BLaER1 treated with 17β-estradiol and CSF1 and Interleukin-3, amounts not matched to agents 10 nM and 100 nM (cell line): ENCODE measurements around the gene GRAMD2B.
"Not testable (repeated sequence)": the region's sequence is repeated elsewhere in the genome, so short reads cannot be mapped to it uniquely, and the experiment has no call there.

Experiments used
- H3K27ac ChIP-seq, 11 experiments: shearing (Covaris generic); formaldehyde crosslinking; 2 replicates each; pipeline ENCODE4 v1.8.1; 2022
- H3K27me3 ChIP-seq, 11 experiments: shearing (Covaris generic); formaldehyde crosslinking; 2 replicates each; pipeline ENCODE4 v1.8.1; 2022
- H3K36me3 ChIP-seq, 11 experiments: shearing (Covaris generic); formaldehyde crosslinking; 2 replicates each; pipeline ENCODE4 v1.8.1; 2022
- H3K4me1 ChIP-seq, 10 experiments: shearing (Covaris generic); formaldehyde crosslinking; 2 replicates each; pipeline ENCODE4 v1.8.1; 2022
- H3K4me2 ChIP-seq, 11 experiments: shearing (Covaris generic); formaldehyde crosslinking; 2 replicates each; pipeline ENCODE4 v1.8.1; 2022
- H3K4me3 ChIP-seq, 10 experiments: shearing (Covaris generic); formaldehyde crosslinking; 2 replicates each; pipeline ENCODE4 v1.8.1; 2022
- H3K9ac ChIP-seq, 11 experiments: shearing (Covaris generic); formaldehyde crosslinking; 2 replicates each; pipeline ENCODE4 v1.8.1; 2022
- H3K9me3 ChIP-seq, 11 experiments: shearing (Covaris generic); formaldehyde crosslinking; replicated peaks in 1 of 11; 2 replicates each; pipeline ENCODE4 v1.8.1; 2022
- H4K20me1 ChIP-seq, 11 experiments: shearing (Covaris generic); formaldehyde crosslinking; 2 replicates each; pipeline ENCODE4 v1.8.1; 2022
- Cebpa-rat ChIP-seq, 11 experiments: shearing (Covaris generic); IDR thresholded peaks; 2 replicates each; pipeline ENCODE4 v1.8.1; 2022

GRAMD2B gene

DNA sequence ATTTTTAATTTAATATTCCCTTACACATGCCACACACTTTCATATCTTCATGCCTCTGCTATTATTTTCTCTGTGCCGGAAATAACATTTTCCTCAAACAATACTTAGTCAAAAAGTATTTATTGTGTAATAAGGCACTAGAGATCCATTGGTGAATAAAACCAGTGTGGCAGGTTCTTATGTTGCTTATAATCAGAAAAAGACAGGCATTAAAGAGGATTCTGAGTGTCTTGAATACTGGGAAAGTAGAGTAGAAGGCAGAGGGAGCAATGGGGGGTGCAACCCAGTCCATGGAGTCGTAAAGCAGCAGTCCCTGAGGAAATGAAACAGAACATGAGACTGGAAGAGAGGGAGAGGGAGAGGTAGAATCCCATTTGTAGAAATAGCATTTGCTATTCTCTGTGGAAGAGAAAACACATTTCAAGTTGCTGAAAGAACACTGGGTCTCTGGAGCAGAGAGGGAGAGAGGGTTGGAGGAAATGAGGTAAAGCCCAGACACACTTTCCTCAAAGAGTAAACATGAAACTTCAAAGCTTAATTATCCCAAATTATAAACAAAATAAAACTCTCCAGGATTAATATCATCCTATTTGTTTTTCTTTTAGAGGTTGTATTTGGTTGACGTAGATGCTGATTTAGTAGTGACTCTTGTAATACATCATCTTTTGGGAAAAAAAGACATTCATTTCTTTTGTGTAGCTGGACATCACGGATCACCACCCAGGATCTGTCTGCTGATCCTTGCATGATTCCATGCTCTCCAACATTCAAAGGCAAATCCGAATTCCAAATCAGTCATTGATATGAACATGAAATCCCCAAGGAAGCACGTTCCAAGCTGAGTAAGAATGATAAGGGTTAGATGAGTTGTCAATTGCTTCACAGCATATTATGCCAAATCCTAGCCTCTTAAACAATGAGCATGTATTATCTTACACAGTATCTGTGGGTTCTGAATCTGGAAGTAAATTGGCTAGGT lies 37.4 kb upstream of the GRAMD2B start:
- H3K4me2 ChIP-seq, result no peak overlapping the region
- TF ChIP-seq Cebpa-rat (IDR thresholded peaks at IDR 0.05), result no peak
- H3K4me1 ChIP-seq, result no peaks in the 10 kb centered on the region
- no peak overlapping the region for H3K9ac ChIP-seq
- no peaks in the 10 kb centered on the region for H3K27me3 ChIP-seq
- H3K9me3 ChIP-seq, result peaks cover 17 to 30% (median 21%) of the 10 kb centered on the region in 11 experiments
- H3K27ac ChIP-seq, result no peak overlapping the region
- no peak overlapping the region for H3K4me3 ChIP-seq
- no peaks in the 10 kb centered on the region for H3K36me3 ChIP-seq
- H4K20me1 ChIP-seq, result no peaks in the 10 kb centered on the region

DNA sequence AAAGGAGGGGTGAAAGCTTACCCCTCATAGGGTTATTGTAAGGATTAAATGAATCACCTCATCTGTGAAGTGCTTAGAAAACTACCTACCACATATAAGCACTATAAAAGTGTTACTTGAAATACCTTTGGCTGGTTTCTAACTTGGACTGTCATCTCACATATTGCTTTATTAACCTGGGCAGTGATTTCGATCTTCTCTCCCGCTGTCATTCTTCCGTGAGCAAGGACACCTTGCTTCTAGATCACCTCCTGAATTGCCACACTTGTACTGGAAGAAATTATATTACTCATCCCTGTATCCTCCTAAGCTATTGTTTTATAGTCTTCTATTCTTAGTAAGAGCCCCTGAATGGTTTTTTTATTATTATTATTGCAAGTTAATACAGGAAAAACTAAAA lies 34.0 kb upstream of the GRAMD2B start:
- no peak overlapping the region for H3K4me2 ChIP-seq
- TF ChIP-seq Cebpa-rat (IDR thresholded peaks at IDR 0.05), result no peak
- H3K9me3 ChIP-seq, result peaks cover 0 to 13% (median 4%) of the 10 kb centered on the region in 11 experiments; a peak in 7 of 22 replicates
- H3K27me3 ChIP-seq, result no peaks in the 10 kb centered on the region
- H3K4me3 ChIP-seq, result no peak overlapping the region
- H4K20me1 ChIP-seq, result no peaks in the 10 kb centered on the region
- no peak overlapping the region for H3K9ac ChIP-seq
- H3K36me3 ChIP-seq, result no peaks in the 10 kb centered on the region
- no peaks in the 10 kb centered on the region for H3K4me1 ChIP-seq
- H3K27ac ChIP-seq, result no peak overlapping the region

DNA sequence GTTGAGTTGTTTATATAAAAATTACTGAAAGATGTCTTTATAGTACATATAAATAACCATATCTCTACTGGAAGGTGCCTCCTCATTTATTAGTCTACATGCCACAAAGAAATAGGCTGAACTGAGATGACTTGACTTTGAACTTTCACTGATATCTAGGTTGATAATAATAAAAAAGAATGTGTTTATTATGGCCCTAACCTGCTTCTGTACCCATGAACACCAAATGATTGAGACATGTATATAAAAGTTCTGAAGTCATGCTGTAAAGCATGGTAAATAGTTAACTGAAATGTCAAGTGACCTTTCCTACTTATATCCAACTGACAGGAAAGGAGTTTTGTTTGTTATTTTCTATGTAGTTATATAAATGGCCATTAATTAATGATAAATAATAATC lies 33.2 kb upstream of the GRAMD2B start:
- Histone ChIP-seq H3K4me2 (no peak overlapping the region), H3K4me1 (no peaks in the 10 kb centered on the region), H3K4me3 (no peak overlapping the region), H3K9me3 (peaks cover 0 to 13% (median 4%) of the 10 kb centered on the region in 11 experiments; a peak in 7 of 22 replicates), H4K20me1 (no peaks in the 10 kb centered on the region), H3K9ac (no peak overlapping the region), H3K36me3 (no peaks in the 10 kb centered on the region), H3K27ac (no peak overlapping the region), H3K27me3 (no peaks in the 10 kb centered on the region)
- TF ChIP-seq Cebpa-rat (IDR thresholded peaks at IDR 0.05), result no peak

DNA sequence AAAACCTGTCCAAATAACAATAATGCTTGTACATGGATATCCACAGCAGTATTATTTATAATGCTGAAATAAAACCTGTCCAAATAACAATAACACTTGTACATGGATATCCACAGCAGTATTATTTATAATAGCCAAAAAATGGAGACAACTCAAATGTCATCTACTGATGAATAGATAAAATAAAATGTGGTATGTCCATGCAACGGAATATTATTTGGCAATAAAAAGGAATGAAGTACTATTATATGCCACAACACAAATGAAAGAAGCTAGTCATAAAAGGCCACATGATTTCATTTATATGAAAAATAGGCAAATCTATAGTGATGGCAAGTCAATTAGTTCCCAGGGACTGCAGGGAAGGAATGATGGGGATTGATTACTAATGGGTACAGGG lies 31.8 kb upstream of the GRAMD2B start:
- TF ChIP-seq Cebpa-rat (IDR thresholded peaks at IDR 0.05), result no peak

DNA sequence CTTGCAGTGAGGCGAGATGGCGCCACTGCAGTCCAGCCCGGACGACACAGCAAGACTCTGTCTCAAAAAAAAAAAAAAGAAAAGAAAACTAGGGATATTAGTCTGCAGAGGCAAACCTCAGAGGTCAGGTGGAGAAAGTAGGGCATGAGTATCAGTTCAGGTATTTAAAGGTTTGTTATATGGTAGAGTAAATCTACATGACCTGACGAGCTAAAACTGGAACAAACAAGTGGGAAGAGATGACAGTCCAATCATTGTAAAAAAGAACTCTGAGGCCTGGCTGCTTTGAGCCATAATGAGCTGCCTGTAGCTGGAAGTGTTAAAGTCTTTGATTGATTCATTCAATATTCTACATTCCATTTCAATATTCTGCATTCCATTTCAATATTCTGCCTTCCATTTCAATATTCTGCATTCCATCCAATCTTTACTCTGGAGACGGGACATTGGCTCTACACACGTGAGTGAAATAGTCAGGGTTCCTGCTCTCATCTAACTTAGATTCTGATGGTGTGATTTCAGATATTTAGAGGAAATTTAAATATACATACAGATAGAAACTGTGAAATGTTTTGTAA lies 28.9 kb upstream of the GRAMD2B start:
- Histone ChIP-seq H4K20me1 (no peaks in the 10 kb centered on the region), H3K27ac (no peak overlapping the region)
- TF ChIP-seq Cebpa-rat (IDR thresholded peaks at IDR 0.05), result no peak

More for the DNA sequence above, 31.8 kb upstream of the GRAMD2B start:
- Histone ChIP-seq H3K4me1 (no peaks in the 10 kb centered on the region), H3K4me2 (no peak overlapping the region), H3K4me3 (no peak overlapping the region), H3K36me3 (no peaks in the 10 kb centered on the region), H3K9me3 (peaks cover 0 to 13% (median 4%) of the 10 kb centered on the region in 11 experiments; a peak in 7 of 22 replicates), H4K20me1 (no peaks in the 10 kb centered on the region), H3K27me3 (no peaks in the 10 kb centered on the region), H3K27ac (no peak overlapping the region), H3K9ac (no peak overlapping the region)

DNA sequence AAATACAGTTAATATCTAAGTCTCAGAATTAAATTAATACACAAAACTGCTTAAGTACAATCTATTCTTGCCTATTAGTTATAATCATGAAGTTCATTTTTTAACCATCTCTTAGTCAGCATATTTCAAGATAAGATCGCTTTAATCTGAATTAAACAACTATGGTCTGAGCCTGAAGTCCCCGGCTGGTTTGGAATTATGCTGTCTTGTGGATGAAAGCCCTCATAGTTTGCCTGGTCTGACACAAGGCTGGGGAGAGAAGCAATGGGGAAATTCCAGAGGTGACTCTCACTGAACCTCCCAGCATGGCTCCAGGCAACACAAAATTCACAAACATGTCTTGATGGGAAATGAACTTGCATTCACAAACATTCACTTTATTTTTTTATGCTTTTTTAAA lies 28.0 kb upstream of the GRAMD2B start:
- H3K27ac ChIP-seq, result no peak overlapping the region
- no peak overlapping the region for H3K4me2 ChIP-seq

More for the DNA sequence above, 28.9 kb upstream of the GRAMD2B start:
- Histone ChIP-seq H3K9ac (no peak overlapping the region), H3K9me3 (peaks cover 5 to 20% (median 9%) of the 10 kb centered on the region in 11 experiments; a peak in 17 of 22 replicates), H3K36me3 (no peaks in the 10 kb centered on the region), H3K4me1 (no peaks in the 10 kb centered on the region), H3K27me3 (no peaks in the 10 kb centered on the region), H3K4me3 (no peak overlapping the region), H3K4me2 (no peak overlapping the region)

DNA sequence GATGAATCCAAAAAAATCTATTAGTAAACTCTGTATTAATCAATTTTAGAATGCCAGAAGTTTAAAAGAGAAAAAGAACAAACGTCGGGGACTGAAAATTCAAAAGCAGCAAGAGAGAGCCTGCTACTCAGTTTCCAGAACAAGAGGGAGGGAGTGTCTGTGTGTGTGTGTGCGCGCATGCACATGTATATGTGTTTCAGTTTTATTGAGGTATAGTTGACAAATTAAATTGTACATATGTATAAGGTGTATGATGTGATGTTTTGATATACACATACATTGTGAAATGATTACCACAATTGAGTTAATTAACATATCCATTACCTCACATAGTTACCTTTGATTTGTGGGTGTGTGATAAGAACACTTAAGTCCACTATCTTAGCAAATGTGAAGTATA lies 27.6 kb upstream of the GRAMD2B start:
- H3K27me3 ChIP-seq, result no peaks in the 10 kb centered on the region
- H4K20me1 ChIP-seq, result no peaks in the 10 kb centered on the region
- H3K9ac ChIP-seq, result no peak overlapping the region
- H3K4me3 ChIP-seq, result no peak overlapping the region
- no peak overlapping the region for H3K4me2 ChIP-seq
- no peaks in the 10 kb centered on the region for H3K36me3 ChIP-seq
- no peak overlapping the region for H3K27ac ChIP-seq
- peaks cover 14 to 29% (median 18%) of the 10 kb centered on the region in 11 experiments for H3K9me3 ChIP-seq
- no peak for TF ChIP-seq Cebpa-rat (IDR thresholded peaks at IDR 0.05)
- H3K4me1 ChIP-seq, result no peaks in the 10 kb centered on the region

More for the DNA sequence above, 28.0 kb upstream of the GRAMD2B start:
- no peak overlapping the region for H3K4me3 ChIP-seq
- H4K20me1 ChIP-seq, result no peaks in the 10 kb centered on the region
- H3K9ac ChIP-seq, result no peak overlapping the region
- no peak for TF ChIP-seq Cebpa-rat (IDR thresholded peaks at IDR 0.05)
- H3K4me1 ChIP-seq, result no peaks in the 10 kb centered on the region
- H3K36me3 ChIP-seq, result no peaks in the 10 kb centered on the region
- peaks cover 12 to 27% (median 15%) of the 10 kb centered on the region in 11 experiments; a peak in 18 of 22 replicates for H3K9me3 ChIP-seq
- no peaks in the 10 kb centered on the region for H3K27me3 ChIP-seq

DNA sequence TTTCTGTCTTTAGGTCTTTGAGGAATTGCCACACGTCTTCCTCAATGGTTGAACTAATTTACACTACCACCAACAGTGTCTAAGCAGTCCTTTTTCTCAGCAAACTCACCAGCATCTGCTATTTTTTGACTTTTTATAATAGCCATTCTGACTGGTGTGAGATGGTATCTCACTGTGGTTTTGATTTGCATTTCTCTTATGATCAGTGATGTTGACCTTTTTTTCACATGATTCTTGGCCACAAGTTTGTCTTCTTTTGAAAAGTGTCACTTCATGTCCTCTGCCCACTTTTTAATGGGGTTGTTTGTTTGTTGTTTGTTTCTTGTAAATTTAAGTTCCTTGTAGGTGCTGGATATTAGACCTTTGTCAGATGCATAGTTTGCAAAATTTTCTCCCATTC lies 26.5 kb upstream of the GRAMD2B start:
- not testable (repeated sequence) for H4K20me1 ChIP-seq, H3K9ac ChIP-seq, H3K4me1 ChIP-seq, H3K27ac ChIP-seq, H3K27me3 ChIP-seq, H3K4me2 ChIP-seq, H3K4me3 ChIP-seq, H3K36me3 ChIP-seq
- H3K9me3 ChIP-seq, result peaks cover 22 to 32% (median 27%) of the 10 kb centered on the region in 11 experiments

DNA sequence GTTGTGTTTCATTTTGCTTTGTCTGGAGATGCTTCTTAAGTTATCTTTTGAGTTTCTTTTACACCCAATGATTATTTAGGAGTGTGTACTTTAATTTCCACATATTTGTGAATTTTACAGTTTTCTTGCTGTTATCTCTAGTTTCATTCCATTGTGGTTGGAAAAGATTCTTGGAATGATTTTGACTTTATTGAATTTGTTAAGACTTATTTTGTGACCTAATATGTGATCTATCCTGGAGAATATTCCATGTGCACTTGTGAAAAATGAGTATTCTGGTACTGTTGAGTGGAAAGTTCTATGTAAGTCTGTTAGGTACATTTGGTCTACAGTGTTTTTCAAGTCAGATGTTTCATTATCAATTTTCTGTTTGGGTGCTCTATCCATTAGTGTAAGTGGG lies 24.4 kb upstream of the GRAMD2B start:
- Histone ChIP-seq H3K4me3 (no peak overlapping the region), H4K20me1 (no peaks in the 10 kb centered on the region), H3K9ac (no peak overlapping the region), H3K4me1 (no peaks in the 10 kb centered on the region), H3K4me2 (no peak overlapping the region), H3K27me3 (no peaks in the 10 kb centered on the region), H3K36me3 (no peaks in the 10 kb centered on the region), H3K27ac (no peak overlapping the region), H3K9me3 (peaks cover 24 to 38% (median 32%) of the 10 kb centered on the region in 11 experiments)
- no peak for TF ChIP-seq Cebpa-rat (IDR thresholded peaks at IDR 0.05)
